Measurements from ENCODE around the gene PTK7.

The PTK7 gene

GRCh38 chr6:43144879-43145278, 68.8 kb downstream of the PTK7 start:
- no peak for DNase-seq (ENCODE audit: extremely low read depth in 1 of 2, low read depth in 1 of 2)

GRCh38 chr6:43146261-43146660, 70.1 kb downstream of the PTK7 start:
- DNase-seq (ENCODE audit: extremely low read depth in 1 of 2, low read depth in 1 of 2), result no peak

- no peak for DNase-seq (ENCODE audit: extremely low read depth in 1 of 2, low read depth in 1 of 2)
Observed at GRCh38 chr6:43146709-43147688, 70.9 kb downstream of the PTK7 start.

GRCh38 chr6:43147691-43148477, 71.8 kb downstream of the PTK7 start:
- no peak for DNase-seq (ENCODE audit: extremely low read depth in 1 of 2, low read depth in 1 of 2)

- DNase-seq (ENCODE audit: extremely low read depth in 1 of 2, low read depth in 1 of 2), result no peak
Observed at GRCh38 chr6:43149265-43149664, 73.2 kb downstream of the PTK7 start.

GRCh38 chr6:43150051-43150751, 74.1 kb downstream of the PTK7 start:
- no peak for DNase-seq (ENCODE audit: extremely low read depth in 1 of 2, low read depth in 1 of 2)

- DNase-seq (ENCODE audit: extremely low read depth in 1 of 2, low read depth in 1 of 2), result no peak
Observed at GRCh38 chr6:43159599-43159998, 83.5 kb downstream of the PTK7 start.

- no peak for DNase-seq (ENCODE audit: extremely low read depth in 1 of 2, low read depth in 1 of 2)
Observed at GRCh38 chr6:43163899-43164298, 87.8 kb downstream of the PTK7 start.

GRCh38 chr6:43170417-43170930, 94.4 kb downstream of the PTK7 start:
- DNase-seq (ENCODE audit: extremely low read depth in 1 of 2, low read depth in 1 of 2), result no peak

- DNase-seq (ENCODE audit: extremely low read depth in 1 of 2, low read depth in 1 of 2), result peak; percentile 96 to 99
Observed at GRCh38 chr6:43170931-43171706, 95.0 kb downstream of the PTK7 start, which contains the start of gene SRF. TSS of gene SRF (plus strand) at chr6:43171269. CDS start at chr6:43171657, 388 bp downstream.

- peak in 1 of 2 donors; percentile 28 for DNase-seq (ENCODE audit: extremely low read depth in 1 of 2, low read depth in 1 of 2)
Observed at GRCh38 chr6:43171707-43172103, 95.6 kb downstream of the PTK7 start.

GRCh38 chr6:43172104-43173007, 96.2 kb downstream of the PTK7 start:
- peak in 1 of 2 donors; percentile 32 for DNase-seq (ENCODE audit: extremely low read depth in 1 of 2, low read depth in 1 of 2)

GRCh38 chr6:43173591-43174262, 97.6 kb downstream of the PTK7 start:
- DNase-seq (ENCODE audit: extremely low read depth in 1 of 2, low read depth in 1 of 2), result no peak

GRCh38 chr6:43174263-43175112, 98.4 kb downstream of the PTK7 start:
- peak; percentile 85 to 92 for DNase-seq (ENCODE audit: extremely low read depth in 1 of 2, low read depth in 1 of 2)

- no peak for DNase-seq (ENCODE audit: extremely low read depth in 1 of 2, low read depth in 1 of 2)
Observed at GRCh38 chr6:43175676-43176422, 99.7 kb downstream of the PTK7 start.

GRCh38 chr6:43176423-43176786, 100.3 kb downstream of the PTK7 start:
- DNase-seq (ENCODE audit: extremely low read depth in 1 of 2, low read depth in 1 of 2), result no peak

- no peak for DNase-seq (ENCODE audit: extremely low read depth in 1 of 2, low read depth in 1 of 2)
Observed at GRCh38 chr6:43178150-43178549, 102.0 kb downstream of the PTK7 start.
